Activated effector memory CD4-positive, alpha-beta T cell treated with Interleukin-2 at 50 U/mL for 16 hours (primary cell): Measurements from ENCODE around the gene CAPG.
A peak's percentile ranks its signal among the peaks of the same experiment; 100 is the strongest.
"Not testable (repeated sequence)": the region's sequence is repeated elsewhere in the genome, so short reads cannot be mapped to it uniquely, and the experiment has no call there.

Source experiments
- DNase-seq: peaks from one replicate; pipeline ENCODE4 v3.0.0-alpha.2; 2020

The CAPG gene

GRCh38 chr2:85419009-85419675 is 9.0 kb upstream of the CAPG start:
- no peak for DNase-seq

GRCh38 chr2:85418132-85419008 is 8.2 kb upstream of the CAPG start, which contains the start of gene SH2D6:
Gene SH2D6, plus strand, starts transcription at chr2:85418714. Its CDS starts 10,752 bp downstream, at chr2:85429466.
- peak; percentile 81 for DNase-seq

GRCh38 chr2:85415980-85416650 is 5.9 kb upstream of the CAPG start:
- no peak for DNase-seq

GRCh38 chr2:85414761-85415553 is 4.8 kb upstream of the CAPG start:
- no peak for DNase-seq

GRCh38 chr2:85414421-85414759 is 4.2 kb upstream of the CAPG start:
- DNase-seq, result not testable (repeated sequence)

- no peak for DNase-seq
Measured at GRCh38 chr2:85413592-85414420, 3.6 kb upstream of the CAPG start.

- no peak for DNase-seq
Measured at GRCh38 chr2:85411405-85411748, 1.2 kb upstream of the CAPG start.

- no peak for DNase-seq
Measured at GRCh38 chr2:85410584-85411404, 628 bp upstream of the CAPG start.

- peak; percentile 61 for DNase-seq
Measured at GRCh38 chr2:85405201-85406059, 4.7 kb downstream of the CAPG start.

- DNase-seq, result no peak
Measured at GRCh38 chr2:85401844-85402243, 8.3 kb downstream of the CAPG start.

GRCh38 chr2:85401464-85401805 is 8.7 kb downstream of the CAPG start:
- DNase-seq, result no peak

GRCh38 chr2:85400541-85401463 is 9.4 kb downstream of the CAPG start:
- no peak for DNase-seq

- DNase-seq, result no peak
Measured at GRCh38 chr2:85400023-85400422, 10.1 kb downstream of the CAPG start.

GRCh38 chr2:85399183-85399455 is 11.0 kb downstream of the CAPG start:
- no peak for DNase-seq

GRCh38 chr2:85398426-85399182 is 11.6 kb downstream of the CAPG start:
- DNase-seq, result no peak

GRCh38 chr2:85397925-85398331 is 12.2 kb downstream of the CAPG start:
- no peak for DNase-seq

- no peak for DNase-seq
Measured at GRCh38 chr2:85396531-85397470, 13.4 kb downstream of the CAPG start.
